NCI-H2227 treated with DMSO at 0.1 percent for 48 hours (cell line): ENCODE measurements around the gene CELA3A.

Experiments
- DNase-seq: peaks from one replicate; lab custom pipeline; 2025; lab: John Stamatoyannopoulos, UW

Gene CELA3A

DNA sequence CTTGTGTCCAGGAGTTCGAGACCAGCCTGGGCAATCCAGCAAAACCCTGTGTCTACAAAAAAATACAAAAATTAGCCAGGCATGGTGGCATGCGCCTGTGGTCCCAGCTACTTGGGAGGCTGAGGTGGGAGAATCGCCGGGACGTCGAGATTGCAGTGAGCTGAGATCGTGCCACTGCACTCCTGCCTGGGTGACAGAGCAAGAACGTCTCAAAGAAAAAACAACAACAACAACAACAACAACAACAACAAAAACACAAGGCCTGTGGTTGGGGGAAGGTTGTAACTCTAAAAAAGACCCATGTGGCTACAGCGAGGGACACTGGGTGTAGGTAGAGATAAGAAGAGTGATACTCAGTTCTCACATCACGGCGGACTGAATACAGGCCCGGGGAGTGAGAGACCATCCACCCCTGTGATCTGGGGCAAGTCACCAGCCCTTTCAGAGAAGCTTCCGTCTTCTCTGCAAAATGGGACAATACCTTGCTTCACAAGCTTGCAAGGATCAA is 50.2 kb downstream of the CELA3A start:
- no peak for DNase-seq

DNA sequence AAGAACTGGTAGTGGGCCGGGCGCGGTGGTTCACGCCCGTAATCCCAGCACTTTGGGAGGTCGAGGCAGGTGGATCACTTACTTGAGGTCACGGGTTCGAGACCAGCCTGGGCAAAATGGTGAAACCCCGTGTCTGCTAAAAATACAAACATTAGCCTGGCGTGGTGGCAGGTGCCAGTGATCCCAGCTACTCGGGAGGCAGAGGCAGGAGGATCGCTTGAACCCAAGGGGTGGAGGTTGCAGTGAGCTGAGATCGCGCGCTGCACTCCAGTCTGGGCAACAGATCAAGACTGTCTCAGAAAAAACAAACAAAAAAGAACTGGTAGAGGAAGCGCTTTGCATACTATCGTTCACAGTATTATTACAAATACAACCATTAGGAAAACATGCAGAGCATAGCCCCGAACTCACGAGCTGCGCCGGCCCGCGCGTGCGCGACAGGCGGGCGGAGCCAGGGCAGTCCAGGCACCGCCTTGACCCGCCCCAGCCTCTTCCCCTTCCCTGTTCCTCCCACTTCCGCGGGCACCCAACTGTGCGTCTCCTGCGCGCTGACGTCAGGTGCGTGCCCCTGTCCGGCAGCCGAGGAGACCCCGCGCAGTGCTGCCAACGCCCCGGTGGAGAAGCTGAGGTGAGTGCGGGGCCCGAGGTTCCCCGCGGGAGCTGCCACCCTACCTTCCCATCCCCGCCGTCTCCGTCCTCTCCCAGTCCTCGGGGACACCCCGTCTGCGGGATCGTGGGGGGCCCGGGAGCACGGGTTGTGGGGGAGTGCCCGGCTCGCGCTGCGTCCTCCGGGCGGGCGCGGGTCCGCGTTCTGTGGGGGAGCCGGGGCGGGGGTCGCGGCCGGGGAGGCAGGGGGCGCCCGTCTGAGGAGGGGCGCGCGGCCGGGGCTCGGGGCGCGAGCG is 50.9 kb downstream of the CELA3A start, which contains the start of gene CDC42:
TSS of gene CDC42 (plus strand) at position 595 of the 902 bp plus-strand sequence. CDS start 25,770 bp downstream, outside the sequence.
- DNase-seq, result peak; percentile 95

DNA sequence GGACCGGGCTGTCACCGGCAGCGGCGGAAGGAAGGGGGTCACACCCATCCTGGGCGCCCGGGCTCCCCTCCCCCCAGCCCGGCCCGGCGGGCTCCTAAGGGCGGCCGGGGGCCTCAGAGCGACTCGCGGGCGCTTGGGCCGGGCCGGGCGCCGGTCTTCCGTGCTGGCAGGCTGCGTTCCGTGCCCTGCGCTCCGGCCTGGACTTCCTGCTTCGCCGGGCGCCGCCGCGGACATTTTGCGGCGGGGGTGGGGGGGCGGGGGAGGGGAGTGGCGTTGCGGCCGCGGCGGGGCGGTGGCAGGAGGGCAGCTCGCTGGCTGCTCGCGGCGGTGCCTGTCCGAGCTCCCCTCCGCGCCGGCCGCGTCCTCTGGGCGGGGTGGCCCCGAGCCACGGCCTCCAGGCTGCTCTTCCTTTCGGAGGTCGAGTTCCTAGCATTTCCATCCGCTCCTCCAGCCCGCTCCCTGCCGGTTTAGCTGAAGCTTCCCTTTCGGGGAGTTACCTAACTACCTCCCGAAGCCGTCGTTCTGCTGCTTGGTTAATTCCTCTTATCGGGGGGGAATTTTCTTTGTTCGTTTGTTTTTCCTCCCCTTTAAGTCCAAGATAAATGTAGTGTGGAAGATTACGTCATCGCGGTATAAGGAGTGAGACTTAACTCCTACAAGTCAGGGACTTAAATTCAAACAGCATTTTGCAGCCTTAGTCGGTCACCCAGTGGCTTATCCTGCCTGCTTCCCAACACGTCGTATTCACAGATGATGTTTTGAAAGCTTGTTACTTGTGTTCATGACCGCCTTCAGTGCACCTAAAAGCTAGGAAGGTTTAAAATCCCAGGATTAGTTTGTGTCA is 51.8 kb downstream of the CELA3A start:
- DNase-seq, result peak; percentile 70

DNA sequence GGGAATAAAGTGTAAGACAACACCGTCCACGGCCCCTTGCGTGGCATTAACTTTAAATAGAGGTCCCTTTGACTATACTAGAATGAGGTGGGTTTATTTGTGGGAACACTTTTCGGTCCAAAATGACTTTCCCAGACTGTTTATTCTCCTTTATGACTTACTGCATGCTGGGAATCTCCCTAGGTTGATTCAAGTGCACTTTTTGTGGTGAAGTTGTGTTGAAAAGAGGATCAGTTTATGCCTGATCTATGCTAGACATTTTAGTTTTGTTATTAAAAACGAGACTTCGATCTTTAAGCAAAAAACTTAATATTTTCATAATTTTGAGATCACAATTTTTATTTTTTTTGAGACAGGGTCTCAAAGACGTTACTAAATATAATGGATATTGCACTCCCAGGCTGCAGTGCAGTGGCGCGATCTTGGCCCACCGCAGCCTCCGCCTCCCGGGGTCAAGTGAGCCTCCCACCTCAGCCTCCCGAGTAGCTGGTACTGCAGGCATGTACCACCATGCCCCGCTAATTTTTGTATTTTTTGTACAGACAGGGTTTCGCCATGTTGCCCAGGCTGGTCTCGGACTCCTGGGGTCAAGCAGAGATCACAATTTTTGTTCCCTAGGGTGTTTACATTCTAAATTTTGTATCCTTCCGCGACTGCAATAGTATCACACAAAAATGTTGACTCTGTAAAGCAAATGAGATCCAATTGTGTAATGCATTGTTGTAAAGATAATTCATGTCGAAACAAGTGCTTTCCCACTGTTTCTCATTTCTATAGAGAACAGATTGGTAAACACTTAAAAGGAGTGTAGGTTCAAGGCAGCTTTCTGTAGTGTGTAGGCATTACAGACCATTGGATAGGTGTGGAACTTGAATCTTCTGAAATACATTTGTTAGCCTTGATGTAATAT is 52.7 kb downstream of the CELA3A start:
- DNase-seq, result no peak

DNA sequence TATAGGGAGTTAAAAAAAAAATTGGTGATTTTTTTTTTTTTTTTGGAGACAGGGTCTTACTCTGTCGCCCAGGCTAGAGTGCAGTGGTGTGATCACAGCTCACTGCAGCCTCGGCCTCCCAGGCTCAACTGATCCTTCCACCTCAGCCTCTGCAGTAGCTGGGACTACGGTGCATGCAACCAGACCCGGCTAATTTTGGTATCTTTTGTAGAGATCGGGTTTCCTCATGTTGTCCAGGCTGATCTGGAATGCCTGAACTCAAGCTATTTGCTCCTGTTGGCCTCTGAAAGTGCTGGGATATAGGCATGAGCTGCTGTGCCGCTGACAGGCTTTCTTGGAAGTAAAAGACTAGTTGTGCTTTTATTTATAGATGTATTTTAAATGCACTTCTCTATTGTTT is 54.0 kb downstream of the CELA3A start:
- no peak for DNase-seq

DNA sequence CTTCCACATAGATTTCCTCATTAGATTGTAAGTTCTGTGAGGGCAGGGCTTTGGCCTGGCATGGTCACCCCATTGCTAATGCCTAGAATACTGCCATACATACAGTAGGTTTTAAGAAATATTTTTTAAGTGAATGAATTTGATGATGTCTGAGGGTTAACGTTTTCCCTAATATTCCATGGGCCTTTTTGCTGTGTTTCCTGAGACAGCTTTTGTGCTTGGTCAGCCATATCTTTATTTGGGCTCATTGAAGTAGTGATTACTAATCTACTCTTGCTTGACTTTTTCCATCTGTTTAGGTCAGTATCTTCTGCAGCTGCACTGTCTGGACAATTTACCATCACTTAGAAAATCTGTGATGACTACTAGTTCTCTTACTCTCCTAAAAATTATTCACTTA is 54.6 kb downstream of the CELA3A start:
- no peak for DNase-seq

DNA sequence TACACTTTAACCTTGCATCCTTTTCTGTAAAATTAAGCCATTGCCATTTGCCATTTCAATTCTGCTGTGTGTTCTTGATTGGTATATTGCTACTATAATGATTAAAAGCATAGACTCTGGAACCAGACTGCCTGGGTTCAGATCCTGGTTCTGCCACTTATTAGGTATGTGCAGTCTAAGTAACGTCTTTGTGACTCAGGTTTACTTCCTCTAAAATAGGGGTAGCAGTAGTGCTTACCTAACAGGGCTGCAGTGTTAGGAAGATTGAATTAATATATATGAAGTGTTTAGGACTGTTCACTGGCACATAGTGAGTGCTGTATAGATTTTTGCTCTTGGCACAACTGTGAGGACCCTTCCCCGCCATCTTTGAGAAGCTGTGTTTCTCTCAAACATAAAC is 55.5 kb downstream of the CELA3A start:
- DNase-seq, result no peak

DNA sequence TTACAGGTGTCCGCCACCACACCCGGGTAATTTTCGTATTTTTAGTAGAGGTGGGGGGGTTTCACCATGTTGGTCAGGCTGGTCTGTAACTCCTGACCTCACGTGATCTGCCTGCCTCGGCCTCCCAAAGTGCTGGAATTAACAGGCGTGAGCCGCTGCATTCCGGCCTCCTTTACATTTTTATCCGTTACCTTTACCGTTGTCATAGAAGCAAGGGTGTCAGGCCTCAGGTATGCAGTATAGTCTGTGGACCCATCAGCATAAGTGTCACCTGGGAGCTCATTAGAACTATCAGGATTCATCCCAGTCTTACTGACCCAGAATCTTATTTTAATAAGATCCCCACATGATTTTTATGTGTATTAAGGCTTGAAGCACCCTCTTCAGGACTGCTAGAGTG is 56.4 kb downstream of the CELA3A start:
- DNase-seq, result no peak
